ENCODE data around the gene CD40. TPM values are rescaled to one million over a fixed set of nuclear protein-coding genes. Genes with fewer than 3 reads are reported as not detected.

CD40 gene
- total and polyA plus RNA-seq, 10 of the 15 experiments (the other 5 are each of a cell fraction or from before 2014, with no cell fraction given): 40.8 to 193 (median 89.5) TPM

GRCh38 chr20:46172961-46173536 lies 54.9 kb downstream of the CD40 start:
- Histone ChIP-seq H2AFZ (ENCODE audit: control insufficient read depth, low read depth, low read length) (no peak overlapping the region), H3K79me2 (ENCODE audit: control insufficient read depth, insufficient read depth, low read length) (no peaks in the 10 kb centered on the region), H3K4me3 (no peak overlapping the region), H3K36me3 (ENCODE audit: control insufficient read depth in 2 of 2, insufficient read depth in 2 of 2, low read length in 1 of 2) (no peaks in the 10 kb centered on the region; a peak in 1 of 4 replicates), H3K4me2 (ENCODE audit: control insufficient read depth, insufficient read depth) (no peak overlapping the region), H3K9me3 (replicated peaks; ENCODE audit: control insufficient read depth, insufficient read depth, low read length) (no peaks in the 10 kb centered on the region), H3K27me3 (replicated peaks in 1 of 2; ENCODE audit: control insufficient read depth in 2 of 2, insufficient read depth in 2 of 2, low read length in 1 of 2) (peaks cover 5 to 14% of the 10 kb centered on the region in 2 experiments; a peak in 3 of 4 replicates), H3K27ac (ENCODE audit: control insufficient read depth, insufficient read depth) (no peak overlapping the region), H3K9ac (ENCODE audit: control insufficient read depth, insufficient read depth, low read length) (no peak overlapping the region), H4K20me1 (ENCODE audit: control insufficient read depth, insufficient read depth) (no peaks in the 10 kb centered on the region; the same call in 1 of the 2 replicates), H3K4me1 (ENCODE audit: control insufficient read depth, insufficient read depth, low read length) (no peaks in the 10 kb centered on the region)
- no peak for FAIRE-seq
- RAD21 ChIA-PET (ENCODE audit: unreplicated experiment): interaction anchor here (0.8 to 1.7 kb wide), 4 partner anchors 11 to 151 kb away, joined by 3 to 5 read pairs (median 4); no protein-coding TSS in a partner anchor
- no peak for DNase-seq (ENCODE audit: low read depth, low spot score)
- POLR2A ChIA-PET: interaction anchor here (0.7 kb wide), 1 partner anchor 16 kb away, joined by 3 read pairs; no protein-coding TSS in a partner anchor
- SMC1A ChIA-PET (ENCODE audit: uncharacterized antibody, unreplicated experiment): no interaction called here
- in situ Hi-C loops (cut with MboI): no loop called here
- intact Hi-C loops (cut with micrococcal nuclease; ENCODE audit: unreplicated experiment): no loop called here
- no TSS peak for BruUV-seq (replicated peaks)
- CTCF ChIA-PET: interaction anchor here (0.7 to 2.2 kb wide), 11 partner anchors 20 to 186 kb away, joined by 3 to 9 read pairs (median 4); no protein-coding TSS in a partner anchor
- no peak for ATAC-seq
- 52% methylated on average over 3 of the region's 3 CpGs for WGBS (ENCODE audit: insufficient coverage, insufficient replicate concordance, low lambda C conversion rate, missing lambda C conversion rate)
- no peak for TF ChIP-seq IKZF2 (IDR thresholded peaks at IDR 0.05)
- TF ChIP-seq POLR2A (IDR thresholded peaks at IDR 0.05; ENCODE audit: low read depth, low read length): no peak
- TF ChIP-seq ZNF384 (IDR thresholded peaks at IDR 0.05; ENCODE audit: borderline replicate concordance, low read depth, low read length): no peak
- TF ChIP-seq BMI1 (IDR thresholded peaks at IDR 0.05; ENCODE audit: borderline replicate concordance): no peak
- no peak for TF ChIP-seq SMAD1 (IDR thresholded peaks at IDR 0.05; ENCODE audit: low read depth, partially characterized antibody)
- no peak for TF ChIP-seq SIX5 (IDR thresholded peaks at IDR 0.05; ENCODE audit: low read depth, low read length, severe bottlenecking)
- no peak for TF ChIP-seq EGR1 (IDR thresholded peaks at IDR 0.05; ENCODE audit: borderline replicate concordance in 1 of 2, low read depth in 2 of 2, low read length in 2 of 2)
- no peak for TF ChIP-seq SMC3 (IDR thresholded peaks at IDR 0.05; ENCODE audit: borderline replicate concordance, low read length)
- no peak for TF ChIP-seq BACH1 (IDR thresholded peaks at IDR 0.05; ENCODE audit: borderline replicate concordance)
- TF ChIP-seq WRNIP1 (IDR thresholded peaks at IDR 0.05; ENCODE audit: borderline replicate concordance, low read depth, low read length): no peak
- TF ChIP-seq E4F1 (IDR thresholded peaks at IDR 0.05; ENCODE audit: borderline replicate concordance, partially characterized antibody): no peak
- TF ChIP-seq E2F8 (IDR thresholded peaks at IDR 0.05; ENCODE audit: low read depth, partially characterized antibody): no peak
- TF ChIP-seq ZNF622 (IDR thresholded peaks at IDR 0.05): no peak
- TF ChIP-seq ZBTB11 (CRISPR knock-in tag; IDR thresholded peaks at IDR 0.05): no peak
- TF ChIP-seq HDAC6 (IDR thresholded peaks at IDR 0.05; ENCODE audit: unreplicated experiment): no peak
- TF ChIP-seq FOXK2 (IDR thresholded peaks at IDR 0.05): no peak

All from GM12878 (cell line).